HepG2 (cell line): ENCODE results near the gene NFKBIA. TPM values are rescaled to one million over a fixed set of nuclear protein-coding genes. Genes with fewer than 3 reads are reported as not detected.

Experiments
- HMG20A ChIP-seq: IDR thresholded peaks from 2 replicates; pipeline ENCODE4 v1.6.1; 2016; ENCODE audit warnings: borderline replicate concordance
- HNF4G ChIP-seq, 2 experiments: sonication (generic) in 1 of 2; formaldehyde crosslinking in 1 of 2; IDR thresholded peaks; 2 replicates each; pipeline versions ENCODE4 v1.4.0 to v1.6.1; 2011 to 2020; ENCODE audit warnings: borderline replicate concordance in 2 of 2, low read depth in 2 of 2, mild to moderate bottlenecking in 2 of 2, low read length in 1 of 2, missing genetic modification reagents in 1 of 2, moderate library complexity in 1 of 2
- RELA ChIP-seq: sonication (generic); formaldehyde crosslinking; IDR thresholded peaks from 2 replicates; pipeline ENCODE4 v1.4.0; 2020; ENCODE audit warnings: missing genetic modification reagents
- TCF12 ChIP-seq, 2 experiments: fragments of 450-650 bp in 1 of 2; sonication (generic) in 1 of 2; formaldehyde crosslinking in 1 of 2; IDR thresholded peaks; 2 replicates each; pipeline versions ENCODE4 v1.6.1 to v1.8.0; 2017 to 2022; ENCODE audit warnings: antibody characterized with exemption in 1 of 2, mild to moderate bottlenecking in 1 of 2, missing genetic modification reagents in 1 of 2, moderate library complexity in 1 of 2
- YEATS2 ChIP-seq: sonication (generic); formaldehyde crosslinking; IDR thresholded peaks from 2 replicates; pipeline ENCODE4 v1.4.0; 2020; ENCODE audit warnings: missing genetic modification reagents, borderline replicate concordance
- ZBTB3 ChIP-seq: sonication (generic); formaldehyde crosslinking; IDR thresholded peaks from 2 replicates; pipeline ENCODE4 v1.4.0; 2020; ENCODE audit warnings: low read depth, mild to moderate bottlenecking, moderate library complexity, missing genetic modification reagents, borderline replicate concordance
- ZFP37 ChIP-seq: sonication (generic); formaldehyde crosslinking; IDR thresholded peaks from 2 replicates; pipeline ENCODE4 v1.4.0; 2020; ENCODE audit warnings: missing genetic modification reagents, borderline replicate concordance
- ZMAT3 ChIP-seq: sonication (generic); formaldehyde crosslinking; conservative IDR thresholded peaks from 2 replicates; pipeline ENCODE4 v1.7.0; 2021; ENCODE audit warnings: missing genetic modification reagents
- ZNF12 ChIP-seq: sonication (generic); formaldehyde crosslinking; IDR thresholded peaks from 2 replicates; pipeline ENCODE4 v1.5.0; 2020; ENCODE audit warnings: missing genetic modification reagents
- ZNF550 ChIP-seq: sonication (generic); formaldehyde crosslinking; IDR thresholded peaks from 2 replicates; pipeline ENCODE4 v1.4.0; 2020; ENCODE audit warnings: mild to moderate bottlenecking, missing genetic modification reagents, borderline replicate concordance
- ZSCAN12 ChIP-seq: sonication (generic); formaldehyde crosslinking; IDR thresholded peaks from 2 replicates; pipeline ENCODE4 v1.9.0; 2021; ENCODE audit warnings: mild to moderate bottlenecking, missing genetic modification reagents
- polyA plus RNA-seq, 8 experiments: library from polyadenylated mRNA; depleted of rRNA in 3 of 8; stranded (reverse) in 7 of 8; unstranded in 1 of 8; fragments of >200 nt; fragmentation: Illumina TruSeq in 4 of 8; extraction: Trizol in 4 of 8; gene quantifications; 2 replicates each; pipeline versions ENCODE4 v1.2.1 to v1.2.3, GENCODE V29; 2011 to 2016; ENCODE audit warnings: low read depth in 4 of 8, missing spikeins in 1 of 8, mixed read lengths in 1 of 8; ENCODE audit not compliant: insufficient read depth in 1 of 8
- total RNA-seq, 5 experiments: library from RNA; depleted of rRNA; stranded (reverse); fragments of >200 nt; fragmentation: Illumina TruSeq; extraction: Trizol; gene quantifications; 2 replicates each; pipeline ENCODE4 v1.2.3, GENCODE V29; 2016; ENCODE audit warnings: low read depth in 1 of 5
- TF ChIP-seq, protein P1 (sequence below): IDR thresholded peaks from 2 replicates; pipeline ENCODE4 v1.4.0; 2020; ENCODE audit warnings: mild to moderate bottlenecking, missing genetic modification reagents
- TF ChIP-seq, protein P2 (sequence below): sonication (generic); formaldehyde crosslinking; IDR thresholded peaks from 2 replicates; pipeline ENCODE4 v1.5.1; 2020; ENCODE audit warnings: missing genetic modification reagents, mild to moderate bottlenecking, borderline replicate concordance
- TF ChIP-seq, protein P3 (sequence below): IDR thresholded peaks from 2 replicates; pipeline ENCODE4 v1.6.1; 2018; ENCODE audit warnings: missing genetic modification reagents, mild to moderate bottlenecking, missing compliant biosample characterization
- TF ChIP-seq, protein P4 (sequence below): sonication (generic); formaldehyde crosslinking; IDR thresholded peaks from 2 replicates; pipeline ENCODE4 v1.5.0; 2020; ENCODE audit warnings: mild to moderate bottlenecking, missing genetic modification reagents
- TF ChIP-seq, protein P5 (sequence below): sonication (generic); formaldehyde crosslinking; conservative IDR thresholded peaks from 2 replicates; pipeline ENCODE4 v1.8.0; 2022; ENCODE audit warnings: missing genetic modification reagents
- TF ChIP-seq, protein P6 (sequence below): sonication (generic); formaldehyde crosslinking; IDR thresholded peaks from 2 replicates; pipeline ENCODE4 v1.8.0; 2022; ENCODE audit warnings: mild to moderate bottlenecking, missing genetic modification reagents, moderate library complexity

NFKBIA gene
- total and polyA plus RNA-seq, 2 of the 13 experiments (the other 11 are each of a cell fraction or from before 2014, with no cell fraction given), result 197 to 319 TPM

DNA sequence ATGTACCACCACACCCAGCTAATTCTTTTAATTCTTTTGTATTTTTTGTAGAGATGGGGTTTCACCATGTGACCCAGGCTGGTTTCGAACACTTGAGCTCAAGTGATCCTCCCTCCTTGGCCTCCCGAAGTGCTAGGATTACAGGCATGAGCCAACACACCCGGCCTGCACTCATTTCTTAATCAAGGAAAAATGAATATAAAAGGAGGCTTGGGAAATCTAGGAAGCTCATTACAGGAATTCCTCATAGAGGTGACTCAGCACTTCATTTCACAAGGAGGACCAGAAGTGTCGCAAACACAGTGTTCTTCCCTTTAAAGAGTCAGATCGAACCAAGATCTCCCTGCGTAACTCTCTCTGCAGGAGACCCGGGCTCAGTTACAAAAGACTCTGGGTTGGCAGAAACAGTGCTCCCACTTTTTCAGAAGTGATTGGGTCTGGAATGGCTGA lies 30.3 kb downstream of the NFKBIA start (continued):
- TF ChIP-seq, protein P1, sequence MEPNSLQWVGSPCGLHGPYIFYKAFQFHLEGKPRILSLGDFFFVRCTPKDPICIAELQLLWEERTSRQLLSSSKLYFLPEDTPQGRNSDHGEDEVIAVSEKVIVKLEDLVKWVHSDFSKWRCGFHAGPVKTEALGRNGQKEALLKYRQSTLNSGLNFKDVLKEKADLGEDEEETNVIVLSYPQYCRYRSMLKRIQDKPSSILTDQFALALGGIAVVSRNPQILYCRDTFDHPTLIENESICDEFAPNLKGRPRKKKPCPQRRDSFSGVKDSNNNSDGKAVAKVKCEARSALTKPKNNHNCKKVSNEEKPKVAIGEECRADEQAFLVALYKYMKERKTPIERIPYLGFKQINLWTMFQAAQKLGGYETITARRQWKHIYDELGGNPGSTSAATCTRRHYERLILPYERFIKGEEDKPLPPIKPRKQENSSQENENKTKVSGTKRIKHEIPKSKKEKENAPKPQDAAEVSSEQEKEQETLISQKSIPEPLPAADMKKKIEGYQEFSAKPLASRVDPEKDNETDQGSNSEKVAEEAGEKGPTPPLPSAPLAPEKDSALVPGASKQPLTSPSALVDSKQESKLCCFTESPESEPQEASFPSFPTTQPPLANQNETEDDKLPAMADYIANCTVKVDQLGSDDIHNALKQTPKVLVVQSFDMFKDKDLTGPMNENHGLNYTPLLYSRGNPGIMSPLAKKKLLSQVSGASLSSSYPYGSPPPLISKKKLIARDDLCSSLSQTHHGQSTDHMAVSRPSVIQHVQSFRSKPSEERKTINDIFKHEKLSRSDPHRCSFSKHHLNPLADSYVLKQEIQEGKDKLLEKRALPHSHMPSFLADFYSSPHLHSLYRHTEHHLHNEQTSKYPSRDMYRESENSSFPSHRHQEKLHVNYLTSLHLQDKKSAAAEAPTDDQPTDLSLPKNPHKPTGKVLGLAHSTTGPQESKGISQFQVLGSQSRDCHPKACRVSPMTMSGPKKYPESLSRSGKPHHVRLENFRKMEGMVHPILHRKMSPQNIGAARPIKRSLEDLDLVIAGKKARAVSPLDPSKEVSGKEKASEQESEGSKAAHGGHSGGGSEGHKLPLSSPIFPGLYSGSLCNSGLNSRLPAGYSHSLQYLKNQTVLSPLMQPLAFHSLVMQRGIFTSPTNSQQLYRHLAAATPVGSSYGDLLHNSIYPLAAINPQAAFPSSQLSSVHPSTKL, result peak; percentile 64
- 0 out of 2 replicates have a peak, but pooled peaks have one; percentile 22 for TF ChIP-seq YEATS2
- no peak for TF ChIP-seq ZFP37 (CRISPR knock-in tag)
- TF ChIP-seq, protein P2, sequence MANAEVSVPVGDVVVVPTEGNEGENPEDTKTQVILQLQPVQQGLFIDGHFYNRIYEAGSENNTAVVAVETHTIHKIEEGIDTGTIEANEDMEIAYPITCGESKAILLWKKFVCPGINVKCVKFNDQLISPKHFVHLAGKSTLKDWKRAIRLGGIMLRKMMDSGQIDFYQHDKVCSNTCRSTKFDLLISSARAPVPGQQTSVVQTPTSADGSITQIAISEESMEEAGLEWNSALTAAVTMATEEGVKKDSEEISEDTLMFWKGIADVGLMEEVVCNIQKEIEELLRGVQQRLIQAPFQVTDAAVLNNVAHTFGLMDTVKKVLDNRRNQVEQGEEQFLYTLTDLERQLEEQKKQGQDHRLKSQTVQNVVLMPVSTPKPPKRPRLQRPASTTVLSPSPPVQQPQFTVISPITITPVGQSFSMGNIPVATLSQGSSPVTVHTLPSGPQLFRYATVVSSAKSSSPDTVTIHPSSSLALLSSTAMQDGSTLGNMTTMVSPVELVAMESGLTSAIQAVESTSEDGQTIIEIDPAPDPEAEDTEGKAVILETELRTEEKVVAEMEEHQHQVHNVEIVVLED, result no peak
- 0 out of 2 replicates have a peak, but pooled peaks have one; percentile 56 for TF ChIP-seq HMG20A (CRISPR knock-in tag)
- no peak for TF ChIP-seq ZNF12 (CRISPR knock-in tag)
- TF ChIP-seq RELA (CRISPR knock-in tag), result no peak
- TF ChIP-seq ZMAT3, result no peak
- TF ChIP-seq ZNF550 (CRISPR knock-in tag), result no peak
- TF ChIP-seq, protein P3, sequence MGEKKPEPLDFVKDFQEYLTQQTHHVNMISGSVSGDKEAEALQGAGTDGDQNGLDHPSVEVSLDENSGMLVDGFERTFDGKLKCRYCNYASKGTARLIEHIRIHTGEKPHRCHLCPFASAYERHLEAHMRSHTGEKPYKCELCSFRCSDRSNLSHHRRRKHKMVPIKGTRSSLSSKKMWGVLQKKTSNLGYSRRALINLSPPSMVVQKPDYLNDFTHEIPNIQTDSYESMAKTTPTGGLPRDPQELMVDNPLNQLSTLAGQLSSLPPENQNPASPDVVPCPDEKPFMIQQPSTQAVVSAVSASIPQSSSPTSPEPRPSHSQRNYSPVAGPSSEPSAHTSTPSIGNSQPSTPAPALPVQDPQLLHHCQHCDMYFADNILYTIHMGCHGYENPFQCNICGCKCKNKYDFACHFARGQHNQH (CRISPR knock-in tag), result no peak
- no peak for TF ChIP-seq ZBTB3 (CRISPR knock-in tag)
- TF ChIP-seq, protein P4, sequence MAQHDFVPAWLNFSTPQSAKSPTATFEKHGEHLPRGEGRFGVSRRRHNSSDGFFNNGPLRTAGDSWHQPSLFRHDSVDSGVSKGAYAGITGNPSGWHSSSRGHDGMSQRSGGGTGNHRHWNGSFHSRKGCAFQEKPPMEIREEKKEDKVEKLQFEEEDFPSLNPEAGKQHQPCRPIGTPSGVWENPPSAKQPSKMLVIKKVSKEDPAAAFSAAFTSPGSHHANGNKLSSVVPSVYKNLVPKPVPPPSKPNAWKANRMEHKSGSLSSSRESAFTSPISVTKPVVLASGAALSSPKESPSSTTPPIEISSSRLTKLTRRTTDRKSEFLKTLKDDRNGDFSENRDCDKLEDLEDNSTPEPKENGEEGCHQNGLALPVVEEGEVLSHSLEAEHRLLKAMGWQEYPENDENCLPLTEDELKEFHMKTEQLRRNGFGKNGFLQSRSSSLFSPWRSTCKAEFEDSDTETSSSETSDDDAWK (CRISPR knock-in tag), result no peak
- TF ChIP-seq TCF12 (IDR thresholded peaks at IDR 0.05), result no peak
- TF ChIP-seq TCF12 (CRISPR knock-in tag; IDR thresholded peaks at IDR 0.05), result no peak
- no peak for TF ChIP-seq HNF4G (IDR thresholded peaks at IDR 0.05; ENCODE audit: borderline replicate concordance, low read depth, low read length)
- TF ChIP-seq HNF4G (CRISPR knock-in tag; IDR thresholded peaks at IDR 0.05; ENCODE audit: borderline replicate concordance, low read depth), result no peak
- TF ChIP-seq ZSCAN12 (CRISPR knock-in tag), result no peak
- TF ChIP-seq, protein P5, sequence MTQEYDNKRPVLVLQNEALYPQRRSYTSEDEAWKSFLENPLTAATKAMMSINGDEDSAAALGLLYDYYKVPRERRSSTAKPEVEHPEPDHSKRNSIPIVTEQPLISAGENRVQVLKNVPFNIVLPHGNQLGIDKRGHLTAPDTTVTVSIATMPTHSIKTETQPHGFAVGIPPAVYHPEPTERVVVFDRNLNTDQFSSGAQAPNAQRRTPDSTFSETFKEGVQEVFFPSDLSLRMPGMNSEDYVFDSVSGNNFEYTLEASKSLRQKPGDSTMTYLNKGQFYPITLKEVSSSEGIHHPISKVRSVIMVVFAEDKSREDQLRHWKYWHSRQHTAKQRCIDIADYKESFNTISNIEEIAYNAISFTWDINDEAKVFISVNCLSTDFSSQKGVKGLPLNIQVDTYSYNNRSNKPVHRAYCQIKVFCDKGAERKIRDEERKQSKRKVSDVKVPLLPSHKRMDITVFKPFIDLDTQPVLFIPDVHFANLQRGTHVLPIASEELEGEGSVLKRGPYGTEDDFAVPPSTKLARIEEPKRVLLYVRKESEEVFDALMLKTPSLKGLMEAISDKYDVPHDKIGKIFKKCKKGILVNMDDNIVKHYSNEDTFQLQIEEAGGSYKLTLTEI (CRISPR knock-in tag), result no peak
- TF ChIP-seq, protein P6, sequence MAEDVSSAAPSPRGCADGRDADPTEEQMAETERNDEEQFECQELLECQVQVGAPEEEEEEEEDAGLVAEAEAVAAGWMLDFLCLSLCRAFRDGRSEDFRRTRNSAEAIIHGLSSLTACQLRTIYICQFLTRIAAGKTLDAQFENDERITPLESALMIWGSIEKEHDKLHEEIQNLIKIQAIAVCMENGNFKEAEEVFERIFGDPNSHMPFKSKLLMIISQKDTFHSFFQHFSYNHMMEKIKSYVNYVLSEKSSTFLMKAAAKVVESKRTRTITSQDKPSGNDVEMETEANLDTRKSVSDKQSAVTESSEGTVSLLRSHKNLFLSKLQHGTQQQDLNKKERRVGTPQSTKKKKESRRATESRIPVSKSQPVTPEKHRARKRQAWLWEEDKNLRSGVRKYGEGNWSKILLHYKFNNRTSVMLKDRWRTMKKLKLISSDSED (CRISPR knock-in tag), result no peak
